DMS 273 (cell line): Measurements from ENCODE around the gene FCHSD2.
"Not testable (repeated sequence)": the region's sequence is repeated elsewhere in the genome, so short reads cannot be mapped to it uniquely, and the experiment has no call there.

Experiments
- DNase-seq: peaks from one replicate; lab custom pipeline; 2025; ENCODE audit not compliant: unreplicated experiment; lab: John Stamatoyannopoulos, UW

FCHSD2 gene

GRCh38 chr11:72826191-72826941 is 315.8 kb downstream of the FCHSD2 start:
- no peak for DNase-seq

GRCh38 chr11:72825661-72826060 is 316.5 kb downstream of the FCHSD2 start:
- DNase-seq: no peak

GRCh38 chr11:72824811-72825505 is 317.2 kb downstream of the FCHSD2 start:
- DNase-seq: no peak

GRCh38 chr11:72824020-72824419 is 318.1 kb downstream of the FCHSD2 start:
- DNase-seq: no peak

GRCh38 chr11:72823105-72823804 is 318.9 kb downstream of the FCHSD2 start:
- DNase-seq: no peak

GRCh38 chr11:72821920-72822799 is 320.0 kb downstream of the FCHSD2 start:
- DNase-seq: peak; percentile 97

- peak; percentile 63 for DNase-seq
Observed at GRCh38 chr11:72821221-72821919, 320.7 kb downstream of the FCHSD2 start.

- no peak for DNase-seq
Observed at GRCh38 chr11:72820439-72821139, 321.5 kb downstream of the FCHSD2 start.

GRCh38 chr11:72818971-72819370 is 323.1 kb downstream of the FCHSD2 start:
- DNase-seq: no peak

GRCh38 chr11:72817966-72818365 is 324.2 kb downstream of the FCHSD2 start:
- no peak for DNase-seq

GRCh38 chr11:72816404-72816990 is 325.6 kb downstream of the FCHSD2 start:
- no peak for DNase-seq

- no peak for DNase-seq
Observed at GRCh38 chr11:72815110-72815618, 327.0 kb downstream of the FCHSD2 start.

- DNase-seq: peak; percentile 91
Observed at GRCh38 chr11:72814286-72815109, 327.6 kb downstream of the FCHSD2 start, which contains the start of gene ATG16L2. Gene ATG16L2 (plus strand): TSS chr11:72814411. CDS start chr11:72814446, 35 bp downstream.

- DNase-seq: peak; percentile 85
Observed at GRCh38 chr11:72813740-72814285, 328.3 kb downstream of the FCHSD2 start.

- DNase-seq: peak; percentile 73
Observed at GRCh38 chr11:72812967-72813739, 329.0 kb downstream of the FCHSD2 start.

GRCh38 chr11:72812604-72812966 is 329.5 kb downstream of the FCHSD2 start:
- DNase-seq: peak; percentile 49

- not testable (repeated sequence) for DNase-seq
Observed at GRCh38 chr11:72811686-72812085, 330.4 kb downstream of the FCHSD2 start.
